ENCODE measurements around the gene SLC39A11.
"Not testable (repeated sequence)": the region's sequence is repeated elsewhere in the genome, so short reads cannot be mapped to it uniquely, and the experiment has no call there.

The SLC39A11 gene

DNA sequence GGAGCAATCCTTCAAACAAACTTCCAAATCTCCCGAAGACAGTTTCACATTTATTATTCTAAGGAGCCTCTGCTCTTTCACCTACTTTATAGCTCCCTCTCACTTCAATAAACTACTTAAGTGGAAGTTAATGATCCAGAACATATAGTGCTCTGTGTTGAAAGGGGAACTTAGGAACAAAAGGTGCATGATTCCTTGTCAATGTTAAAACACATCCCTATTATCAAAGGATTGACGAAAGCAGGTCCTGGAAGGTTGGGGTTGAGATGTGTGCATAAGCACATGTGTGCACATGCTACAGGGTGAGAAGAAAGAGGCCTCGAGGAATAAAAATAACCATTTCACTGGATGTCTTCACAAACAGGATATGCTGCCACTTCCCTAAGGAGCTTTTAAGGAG, 170.3 kb downstream of the SLC39A11 start:
- no peak for DNase-seq (ENCODE audit: low read depth in 2 of 2)

DNA sequence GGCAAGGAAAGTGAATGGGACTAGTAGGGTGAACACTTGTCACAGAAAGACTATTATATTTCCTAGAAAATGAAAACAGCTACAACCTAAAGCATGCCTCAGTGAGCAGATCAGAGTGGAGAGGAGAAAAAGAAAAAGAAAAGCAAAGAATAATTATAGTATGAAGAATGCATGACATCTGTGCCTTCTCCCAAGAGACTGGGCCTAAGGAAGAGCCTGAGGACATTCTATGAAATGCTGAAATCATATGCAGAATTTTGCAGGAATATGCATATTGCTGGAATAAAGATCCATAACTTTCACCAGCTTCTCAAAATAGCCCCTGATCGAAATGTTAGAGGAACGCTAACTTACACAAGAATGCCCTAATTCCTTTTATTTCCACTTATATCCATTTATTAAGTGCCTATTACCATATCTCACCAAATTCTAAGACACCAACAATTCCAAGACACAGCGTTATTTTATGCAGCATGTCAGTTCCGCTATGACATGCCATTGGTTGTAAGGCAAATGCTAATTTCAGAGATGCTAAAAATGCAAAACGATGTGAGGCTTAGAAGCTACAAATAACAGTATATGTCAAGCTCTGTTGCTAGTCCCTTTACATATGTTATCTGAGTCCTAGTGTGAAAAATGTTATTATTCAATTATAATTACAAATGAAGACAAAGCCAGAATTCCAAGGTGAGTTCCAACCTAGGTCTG, 171.0 kb downstream of the SLC39A11 start:
- no peak for DNase-seq (ENCODE audit: low read depth in 2 of 2)

DNA sequence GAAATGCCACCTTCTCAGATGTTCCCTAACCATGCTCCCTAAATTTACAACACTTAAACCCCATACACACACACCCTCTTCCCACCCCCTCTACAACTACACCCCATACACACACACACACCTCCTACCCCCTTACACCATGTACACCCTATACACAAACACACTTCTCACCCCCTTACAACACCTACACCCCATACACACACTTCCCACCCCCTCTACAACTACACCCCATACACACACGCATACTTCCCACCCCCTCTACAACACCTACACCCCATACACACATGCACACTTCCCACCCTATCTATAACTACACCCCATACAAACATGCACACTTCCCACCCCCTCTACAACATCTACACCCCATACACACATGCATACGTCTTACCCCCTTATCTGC, 172.0 kb downstream of the SLC39A11 start:
- no peak for DNase-seq (ENCODE audit: low read depth in 2 of 2)

DNA sequence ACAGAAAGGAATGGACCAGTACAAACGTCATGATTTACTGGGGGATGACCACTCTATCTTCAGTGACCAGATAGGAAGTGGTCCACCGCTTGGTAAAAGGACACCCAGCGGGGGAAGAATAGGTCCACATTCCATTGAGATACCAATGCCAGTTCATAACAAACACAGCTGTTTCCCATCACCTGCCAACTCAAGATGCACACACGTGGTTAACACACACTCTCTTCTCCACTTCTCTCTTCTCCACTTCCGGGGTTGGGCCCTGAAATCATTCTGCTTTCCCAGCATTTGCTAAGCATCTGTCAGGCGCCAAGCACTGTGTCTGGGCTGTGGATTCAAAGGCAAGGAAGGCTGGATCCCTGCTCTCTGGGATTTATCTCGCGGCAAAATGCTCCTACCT, 175.5 kb downstream of the SLC39A11 start:
- no peak for DNase-seq (ENCODE audit: low read depth in 2 of 2)

DNA sequence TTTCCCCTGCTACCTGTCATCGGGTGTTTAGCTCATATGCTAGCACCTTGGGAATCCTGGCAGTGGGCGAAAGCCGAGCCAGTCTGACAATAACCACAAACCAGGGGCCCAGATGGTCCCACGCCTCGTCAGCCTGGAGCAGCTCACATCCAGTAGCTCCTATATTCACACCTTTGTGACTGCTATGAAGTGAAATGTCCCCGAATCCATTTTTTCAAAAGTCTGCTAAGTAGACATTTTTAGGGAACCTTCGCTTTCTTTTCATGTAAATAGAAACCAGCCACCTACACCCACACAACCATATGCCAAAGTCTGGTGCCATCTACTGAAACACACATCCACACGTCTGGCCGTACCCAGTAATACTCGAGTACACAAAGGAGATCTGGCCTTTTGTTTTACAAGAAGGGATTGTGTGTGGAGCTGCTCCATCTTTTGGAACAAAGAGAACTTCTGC, 176.8 kb downstream of the SLC39A11 start:
- no peak for DNase-seq (ENCODE audit: low read depth in 2 of 2)

DNA sequence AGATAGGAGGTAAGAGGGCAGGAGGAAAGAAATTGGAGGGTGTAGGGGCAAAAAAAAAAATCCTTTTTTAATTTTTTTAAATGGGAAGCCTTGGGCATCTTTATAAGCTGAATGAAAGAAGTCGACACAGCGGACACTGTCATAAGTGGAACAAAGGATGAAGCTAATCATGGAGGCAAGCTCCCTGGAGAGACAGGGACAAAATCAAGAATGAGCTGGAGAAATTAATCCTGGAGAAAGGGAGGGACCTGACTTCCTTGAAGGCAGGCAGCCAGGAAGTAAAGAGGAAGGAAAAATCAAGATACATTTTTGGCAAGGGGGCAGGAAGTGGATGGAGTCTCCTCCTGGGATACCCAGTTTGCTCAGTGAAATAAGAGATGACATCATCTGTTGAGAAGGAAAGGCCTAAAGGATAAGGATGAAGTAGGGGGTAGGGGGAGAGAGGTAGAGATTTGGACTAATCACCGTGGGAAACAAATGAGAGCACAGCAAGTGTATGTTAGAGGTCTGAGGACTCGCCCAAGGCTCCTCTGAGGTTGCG, 179.3 kb downstream of the SLC39A11 start:
- no peak for DNase-seq (ENCODE audit: low read depth in 2 of 2)

DNA sequence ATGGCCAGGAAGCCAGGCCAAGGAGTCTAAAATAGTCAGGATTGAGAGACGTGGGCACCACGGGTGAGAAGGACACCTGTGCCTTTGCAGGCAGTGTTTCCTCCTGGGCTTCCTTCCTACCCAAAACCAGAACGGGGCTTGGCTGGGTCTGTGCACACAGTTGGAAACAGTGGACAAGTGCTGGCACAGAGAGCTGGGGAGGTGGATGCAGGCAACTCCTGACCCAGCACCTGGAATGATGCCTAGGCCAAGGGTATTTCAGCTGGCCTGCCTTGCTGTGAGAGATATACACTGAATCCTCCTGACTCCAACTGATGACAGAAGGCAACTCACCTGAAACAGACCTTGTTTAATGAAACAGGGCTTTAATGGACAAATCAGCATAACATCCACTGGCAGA, 186.2 kb downstream of the SLC39A11 start:
- DNase-seq (ENCODE audit: low read depth in 2 of 2): no peak

DNA sequence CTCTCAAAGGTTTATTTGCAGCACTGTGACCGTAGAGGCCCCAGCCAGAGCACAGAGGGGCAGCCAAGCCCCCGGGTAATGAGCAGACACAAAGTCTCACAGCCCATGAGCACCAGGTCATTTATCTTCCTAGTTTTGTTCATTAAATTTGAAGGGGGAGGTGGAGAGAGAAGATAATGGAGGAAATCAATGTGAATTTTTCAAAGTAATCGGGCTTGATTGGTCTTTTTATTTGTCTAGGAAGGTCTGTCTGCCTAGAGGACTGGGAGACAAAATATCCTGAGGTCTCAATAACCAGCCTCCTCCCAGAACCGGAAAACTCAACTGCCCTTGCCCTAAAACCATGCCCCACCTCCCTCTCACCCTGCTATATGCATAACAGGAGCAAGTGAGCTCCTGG, 189.0 kb downstream of the SLC39A11 start:
- DNase-seq (ENCODE audit: low read depth in 2 of 2): no peak

DNA sequence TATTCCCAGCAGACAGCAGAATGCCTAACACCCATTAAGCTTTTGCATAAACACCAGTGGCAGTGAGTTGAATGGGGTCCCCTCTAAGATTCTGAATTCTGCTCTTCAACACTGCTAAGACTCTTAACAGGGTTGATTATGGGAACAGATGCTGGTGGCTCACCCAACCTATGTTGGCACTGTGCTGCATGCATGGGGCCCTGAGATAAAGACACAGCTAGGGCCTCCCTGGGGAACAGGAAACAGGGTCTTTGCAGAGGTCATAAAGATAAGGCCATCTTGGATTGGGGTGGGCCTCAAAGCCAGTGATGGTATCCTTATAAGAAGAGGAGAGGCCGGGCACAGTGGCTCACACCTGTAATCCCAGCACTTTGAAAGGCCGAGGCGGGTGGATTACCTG, 190.8 kb downstream of the SLC39A11 start:
- no peak for DNase-seq (ENCODE audit: low read depth in 2 of 2)

DNA sequence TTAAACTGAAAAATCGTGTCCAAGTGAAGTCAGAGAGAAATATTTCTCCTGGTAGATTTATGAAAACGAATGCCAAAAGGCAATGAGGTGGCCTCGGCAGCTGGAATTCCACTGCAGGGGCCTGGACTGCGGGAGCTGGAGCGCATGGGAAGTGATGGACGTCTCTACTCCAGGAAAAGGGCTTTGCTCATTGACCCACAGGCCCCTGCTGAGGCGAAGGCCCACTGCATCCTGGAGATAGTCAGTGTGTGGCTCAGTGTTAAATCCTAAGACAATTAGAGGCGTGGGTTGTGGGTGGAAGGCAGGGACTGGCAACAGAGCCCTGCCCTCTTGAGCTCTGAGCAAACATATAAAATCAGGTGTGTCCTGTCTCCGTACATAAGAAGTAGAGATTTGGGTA, 191.4 kb downstream of the SLC39A11 start:
- no peak for DNase-seq (ENCODE audit: low read depth in 2 of 2)

DNA sequence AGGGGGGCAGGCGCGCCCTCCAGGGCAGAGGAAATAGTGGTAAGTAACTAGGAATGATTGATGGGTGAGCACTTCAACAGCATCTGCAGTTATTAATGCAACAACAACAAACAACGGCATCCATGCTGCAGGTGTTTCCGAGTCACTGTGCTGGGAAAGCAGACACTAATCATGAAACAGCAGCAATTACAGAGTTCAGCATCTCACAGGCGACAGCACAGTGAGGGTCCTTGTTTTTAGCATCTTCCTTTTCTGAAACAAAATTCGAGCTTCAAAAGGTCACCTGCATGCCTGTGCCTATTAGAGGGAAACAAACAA, 191.9 kb downstream of the SLC39A11 start:
- no peak for DNase-seq (ENCODE audit: low read depth in 2 of 2)

DNA sequence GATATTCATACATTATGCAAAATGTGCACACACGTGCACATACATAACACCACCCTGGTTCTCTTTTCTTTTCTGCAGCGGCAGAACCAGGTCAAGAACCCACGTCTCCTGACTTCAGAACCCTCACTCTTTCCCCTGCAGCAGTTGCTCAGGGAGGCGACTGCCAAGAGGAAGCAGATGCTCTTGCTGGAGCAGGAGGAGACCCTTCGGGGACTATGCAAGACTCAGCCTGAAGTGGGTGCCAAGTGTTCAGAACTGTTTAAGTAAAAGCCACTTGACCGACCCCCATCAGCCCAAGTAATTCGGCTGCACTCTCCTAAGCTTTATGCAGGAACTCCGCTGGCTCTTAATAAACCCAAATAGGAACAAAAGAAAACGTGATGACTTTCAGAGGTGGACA, 193.8 kb downstream of the SLC39A11 start:
- no peak for DNase-seq (ENCODE audit: low read depth in 2 of 2)

DNA sequence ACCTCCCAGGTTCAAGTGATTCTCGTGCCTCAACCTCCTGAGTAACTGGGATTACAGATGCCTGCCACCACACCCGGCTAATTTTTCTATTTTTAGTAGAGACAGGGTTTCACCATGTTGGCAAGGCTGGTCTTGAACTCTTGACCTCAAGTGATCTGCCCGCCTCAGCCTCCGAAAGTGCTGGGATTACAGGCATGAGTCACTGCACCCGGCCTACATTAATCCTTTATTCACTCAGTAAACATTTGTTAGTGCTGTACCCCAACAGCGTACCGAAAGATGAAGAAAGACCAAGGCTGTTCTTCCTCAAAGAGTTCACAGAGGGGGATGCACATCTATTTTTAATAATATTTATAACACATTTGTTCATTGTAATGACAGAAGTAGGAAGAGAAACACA, 196.2 kb downstream of the SLC39A11 start:
- DNase-seq (ENCODE audit: low read depth in 2 of 2): not testable (repeated sequence)

DNA sequence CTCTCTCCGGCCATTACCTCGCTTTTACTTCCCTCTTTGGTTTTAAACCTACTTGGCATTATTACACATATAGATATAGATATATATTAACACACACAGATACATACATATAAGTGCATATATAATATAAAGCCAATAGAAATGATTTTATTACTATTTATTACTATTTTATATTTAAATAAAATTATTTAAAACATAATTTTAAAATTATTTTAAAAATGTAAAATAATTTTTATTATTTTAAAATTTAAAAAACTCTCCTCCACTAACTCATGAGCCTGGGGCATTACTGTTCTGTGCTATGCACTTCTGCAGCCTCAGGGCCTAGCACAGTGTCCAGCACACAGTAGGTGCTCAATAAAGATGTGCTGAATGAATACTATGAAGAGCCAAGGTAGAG, 200.9 kb downstream of the SLC39A11 start:
- DNase-seq (ENCODE audit: low read depth in 2 of 2): no peak

DNA sequence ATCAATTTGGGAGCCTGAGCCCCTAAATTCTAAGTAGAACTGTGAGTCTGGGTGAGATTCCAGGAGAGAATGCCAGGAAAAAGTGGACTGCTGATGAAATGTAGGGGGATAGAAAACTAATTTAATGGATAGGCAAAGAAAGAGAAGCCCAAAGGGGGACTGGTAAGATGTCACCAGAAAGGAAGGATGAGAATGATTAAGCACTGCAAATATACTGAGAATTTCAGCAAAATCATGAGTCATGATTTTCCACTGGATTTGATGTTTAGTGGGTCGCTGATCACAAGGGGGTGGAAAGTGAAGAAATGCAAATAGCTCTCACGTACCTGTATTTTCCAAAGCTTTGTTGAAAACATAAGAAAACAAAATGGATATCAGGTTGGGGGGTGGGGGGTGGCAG, 201.8 kb downstream of the SLC39A11 start:
- no peak for DNase-seq (ENCODE audit: low read depth in 2 of 2)

DNA sequence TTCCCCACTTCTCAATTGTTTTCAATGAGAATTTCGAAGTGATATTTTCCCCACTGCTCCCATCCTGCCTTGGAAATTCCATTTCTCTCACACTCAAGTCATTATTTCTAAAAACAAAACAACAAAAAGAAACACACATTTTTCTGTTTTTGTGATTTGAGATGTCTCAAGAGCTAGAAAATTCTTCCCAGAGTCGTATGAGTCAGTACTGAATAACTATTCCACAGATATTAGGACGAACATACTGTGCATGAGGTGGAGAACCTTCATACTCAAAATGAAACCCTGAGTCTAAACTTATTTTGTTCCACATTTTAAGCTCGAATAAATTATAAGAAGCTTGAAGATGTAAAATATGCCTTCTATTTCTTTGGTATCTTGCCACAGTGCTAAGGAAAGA, 204.6 kb downstream of the SLC39A11 start:
- DNase-seq (ENCODE audit: low read depth in 2 of 2): no peak

DNA sequence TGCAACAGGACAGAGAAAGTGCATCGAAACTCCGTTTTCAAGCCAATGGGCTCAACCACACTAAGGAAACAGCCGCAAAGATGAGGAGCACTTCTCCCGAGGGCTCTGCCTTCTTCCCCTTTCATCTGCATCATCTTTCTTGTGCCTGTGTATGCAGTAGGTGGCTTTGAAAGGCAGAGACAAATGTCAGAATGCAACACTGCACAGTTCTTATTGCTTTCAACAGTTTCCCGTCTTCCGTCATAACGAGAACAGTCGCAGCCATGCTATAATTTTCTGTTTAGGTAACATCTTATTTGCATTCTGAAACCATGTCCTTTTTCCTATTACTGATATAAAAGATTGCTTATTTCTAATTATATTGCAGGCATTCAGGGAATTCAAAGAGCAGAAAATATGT, 205.2 kb downstream of the SLC39A11 start:
- DNase-seq (ENCODE audit: low read depth in 2 of 2): no peak

DNA sequence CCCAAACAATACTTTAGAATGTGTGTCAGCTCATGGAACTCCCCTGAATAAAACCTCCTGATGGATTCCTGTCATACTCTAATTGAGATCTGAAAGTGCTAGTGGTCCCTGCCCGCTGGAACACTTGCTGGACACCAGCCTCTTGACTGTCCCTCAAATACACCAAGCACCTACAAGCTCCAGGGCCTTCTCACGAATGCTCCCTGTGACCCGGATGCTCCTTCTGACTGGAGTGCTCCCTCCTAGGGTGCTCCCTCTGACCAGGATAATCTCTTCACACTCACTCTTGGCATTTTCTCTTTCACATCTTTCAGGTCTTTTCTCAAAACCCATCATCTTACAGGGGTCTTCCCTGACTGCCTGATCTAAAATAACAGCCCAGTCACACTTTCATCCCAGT, 205.9 kb downstream of the SLC39A11 start:
- no peak for DNase-seq (ENCODE audit: low read depth in 2 of 2)

DNA sequence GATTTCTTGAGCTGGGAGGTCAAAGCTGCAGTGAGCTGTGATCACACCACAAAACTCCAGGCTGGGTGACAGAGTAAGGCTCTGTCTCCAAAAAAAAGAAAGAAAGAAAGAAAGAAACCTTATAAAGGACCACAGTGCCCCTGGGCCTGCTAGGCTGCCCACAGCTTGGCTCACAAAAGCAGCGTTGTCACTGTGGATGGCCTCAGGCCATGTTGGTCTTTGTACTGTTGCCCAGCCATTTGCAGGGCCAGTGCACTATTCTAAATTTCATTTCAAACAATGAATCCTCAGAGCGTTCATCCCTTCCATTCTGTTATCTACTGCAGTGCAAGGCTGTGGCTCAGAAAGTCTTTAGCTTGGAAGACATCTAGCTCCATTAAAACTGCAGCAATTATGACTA, 208.4 kb downstream of the SLC39A11 start:
- no peak for DNase-seq (ENCODE audit: low read depth in 2 of 2)

DNA sequence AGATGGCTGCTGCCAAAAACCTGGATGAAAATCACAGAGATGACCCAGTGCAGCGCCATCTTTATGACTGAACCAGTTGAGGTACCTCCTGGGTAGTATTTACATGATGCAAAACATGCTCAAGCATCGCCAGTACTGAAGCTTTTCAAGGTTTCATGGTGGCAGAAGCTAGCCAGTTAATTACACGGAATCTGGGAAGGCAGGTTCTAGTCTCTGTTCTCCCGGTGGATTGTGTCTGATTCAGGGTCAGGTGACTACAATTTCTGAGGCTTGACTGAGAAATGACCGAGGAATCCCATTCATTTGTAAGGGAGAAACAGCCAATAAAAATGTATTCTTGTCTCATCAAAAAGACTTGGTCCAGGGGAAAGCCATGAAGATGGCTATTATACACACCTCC, 209.1 kb downstream of the SLC39A11 start:
- DNase-seq (ENCODE audit: low read depth in 2 of 2): no peak

DNA sequence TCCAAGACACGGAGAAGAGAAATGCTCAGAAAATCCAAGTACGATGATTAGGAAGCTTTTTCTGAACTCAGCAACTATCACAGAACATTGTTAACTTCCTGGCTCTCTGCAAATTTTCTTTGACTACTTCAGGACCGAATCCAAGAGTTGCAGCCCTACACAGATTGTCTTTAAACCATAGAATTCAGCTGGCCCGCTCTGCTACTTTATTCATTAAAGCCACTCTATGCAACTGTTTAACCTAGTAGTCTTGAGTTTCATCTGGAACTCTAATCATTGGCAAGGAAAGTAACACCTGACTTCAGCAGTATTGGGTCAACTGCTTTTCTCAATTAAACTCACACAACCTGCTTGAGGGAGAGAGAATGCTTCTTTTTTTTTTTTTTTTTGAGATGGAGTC, 210.1 kb downstream of the SLC39A11 start:
- DNase-seq (ENCODE audit: low read depth in 2 of 2): no peak

DNA sequence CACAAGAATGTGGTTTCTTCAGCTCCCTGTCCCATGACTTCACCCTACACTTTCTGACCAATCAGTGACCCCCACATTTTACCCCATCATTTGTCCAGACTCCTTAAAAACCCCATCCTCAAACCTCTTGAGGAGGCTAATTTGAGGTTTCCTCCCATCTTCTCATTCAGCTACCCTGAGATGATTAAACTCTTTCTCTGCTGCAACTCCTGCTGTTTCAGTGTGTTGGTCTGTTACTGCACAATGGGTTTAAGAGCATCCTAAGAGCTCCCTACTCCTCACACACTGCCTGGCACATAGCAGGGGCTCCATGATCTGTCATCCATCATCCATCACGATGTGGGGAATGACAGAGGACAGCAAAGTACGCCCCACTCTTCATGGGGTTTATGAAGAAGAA, 212.6 kb downstream of the SLC39A11 start:
- DNase-seq (ENCODE audit: low read depth in 2 of 2): no peak

DNA sequence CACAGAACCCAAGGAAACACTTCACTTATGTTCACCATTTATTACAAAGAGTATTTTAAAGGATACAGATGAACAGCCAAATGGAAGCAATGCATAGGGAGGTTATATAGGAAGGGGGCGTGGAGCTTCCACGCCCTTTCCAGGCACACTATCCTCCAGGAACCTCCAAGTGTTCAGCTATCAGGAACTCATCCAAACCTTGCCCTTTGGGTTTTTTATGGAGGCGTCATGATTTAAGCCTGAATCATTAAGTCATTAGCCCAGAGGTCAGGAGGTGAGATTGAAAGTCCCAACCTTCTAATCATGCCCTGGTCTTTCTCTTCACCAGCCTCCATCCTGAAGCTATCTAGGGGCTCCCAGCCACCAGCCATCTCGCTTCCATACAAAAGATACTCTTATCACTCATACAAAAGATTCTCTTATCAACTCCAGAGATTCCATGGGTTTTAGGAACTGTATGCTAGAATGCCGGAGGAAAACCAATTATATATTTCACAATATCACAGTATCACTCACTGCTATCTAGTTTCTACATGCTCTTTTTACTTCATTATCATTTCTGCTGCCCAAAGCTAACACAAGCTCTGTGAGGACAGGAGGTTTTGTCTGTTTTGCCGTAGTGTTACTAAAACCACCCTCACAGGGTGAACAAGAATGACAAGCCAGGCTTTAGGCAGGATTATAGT, 213.4 kb downstream of the SLC39A11 start:
- no peak for DNase-seq (ENCODE audit: low read depth in 2 of 2)

DNA sequence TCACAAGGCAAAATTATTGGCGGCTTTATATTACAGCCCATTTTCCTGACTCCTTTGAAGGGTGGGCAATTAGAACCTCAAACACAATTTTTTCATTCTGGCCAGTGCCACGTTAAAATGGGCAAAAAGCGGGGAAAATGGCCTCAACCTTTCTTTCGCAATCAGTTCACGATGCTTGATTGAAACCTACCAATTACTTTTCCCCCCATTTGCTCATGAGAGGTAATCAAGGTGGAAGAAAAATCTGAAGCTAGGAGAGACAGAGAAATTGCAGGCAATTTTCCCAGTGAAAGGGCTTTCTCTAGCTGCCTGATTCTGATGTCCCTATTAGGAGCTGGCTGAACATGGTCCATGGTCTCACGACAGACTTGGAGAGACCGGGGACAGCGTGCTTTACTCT, 215.1 kb downstream of the SLC39A11 start:
- no peak for DNase-seq (ENCODE audit: low read depth in 2 of 2)
